HG03469 (cell line): ENCODE measurements around the gene ARL3.
"Not testable (repeated sequence)": the region's sequence is repeated elsewhere in the genome, so short reads cannot be mapped to it uniquely, and the experiment has no call there.

Experiments used
- ATAC-seq: cut with Tn5 transposase; IDR thresholded peaks from one replicate; pipeline ENCODE4 v1.9.1; 2021; ENCODE audit warnings: mild to moderate bottlenecking, moderate library complexity, moderate number of reproducible peaks; ENCODE audit not compliant: unreplicated experiment

ARL3 gene

GRCh38 chr10:102674566-102674965 lies 39.6 kb downstream of the ARL3 start:
- ATAC-seq, result no peak

GRCh38 chr10:102673819-102674511 lies 40.2 kb downstream of the ARL3 start:
- no peak for ATAC-seq

- no peak for ATAC-seq
These were observed 40.9 kb downstream of the ARL3 start for GRCh38 chr10:102673236-102673818.

- no peak for ATAC-seq
These were observed 43.2 kb downstream of the ARL3 start for GRCh38 chr10:102670871-102671434.

- no peak for ATAC-seq
These were observed 44.0 kb downstream of the ARL3 start for GRCh38 chr10:102670065-102670670.

- no peak for ATAC-seq
These were observed 44.8 kb downstream of the ARL3 start for GRCh38 chr10:102669206-102670064.

- ATAC-seq, result no peak
These were observed 45.7 kb downstream of the ARL3 start for GRCh38 chr10:102668326-102669107.

GRCh38 chr10:102667411-102667810 lies 46.8 kb downstream of the ARL3 start:
- ATAC-seq, result not testable (repeated sequence)

- ATAC-seq, result no peak
These were observed 48.2 kb downstream of the ARL3 start for GRCh38 chr10:102665904-102666509.

- ATAC-seq, result no peak
These were observed 52.6 kb downstream of the ARL3 start for GRCh38 chr10:102661658-102662028.

- peak; percentile 59 for ATAC-seq
These were observed 53.1 kb downstream of the ARL3 start for GRCh38 chr10:102660888-102661657.

- no peak for ATAC-seq
These were observed 55.4 kb downstream of the ARL3 start for GRCh38 chr10:102658802-102659201.

- ATAC-seq, result no peak
These were observed 56.0 kb downstream of the ARL3 start for GRCh38 chr10:102657984-102658724.

GRCh38 chr10:102657451-102657850 lies 56.7 kb downstream of the ARL3 start:
- ATAC-seq, result no peak

GRCh38 chr10:102656791-102657371 lies 57.3 kb downstream of the ARL3 start:
- ATAC-seq, result no peak

- no peak for ATAC-seq
These were observed 58.2 kb downstream of the ARL3 start for GRCh38 chr10:102656026-102656425.

- no peak for ATAC-seq
These were observed 59.2 kb downstream of the ARL3 start for GRCh38 chr10:102654969-102655368.

- ATAC-seq, result no peak
These were observed 59.6 kb downstream of the ARL3 start for GRCh38 chr10:102654566-102654965.
